ENCODE measurements around the gene COL5A1.
"Not testable (repeated sequence)": the region's sequence is repeated elsewhere in the genome, so short reads cannot be mapped to it uniquely, and the experiment has no call there.

Gene COL5A1

DNA sequence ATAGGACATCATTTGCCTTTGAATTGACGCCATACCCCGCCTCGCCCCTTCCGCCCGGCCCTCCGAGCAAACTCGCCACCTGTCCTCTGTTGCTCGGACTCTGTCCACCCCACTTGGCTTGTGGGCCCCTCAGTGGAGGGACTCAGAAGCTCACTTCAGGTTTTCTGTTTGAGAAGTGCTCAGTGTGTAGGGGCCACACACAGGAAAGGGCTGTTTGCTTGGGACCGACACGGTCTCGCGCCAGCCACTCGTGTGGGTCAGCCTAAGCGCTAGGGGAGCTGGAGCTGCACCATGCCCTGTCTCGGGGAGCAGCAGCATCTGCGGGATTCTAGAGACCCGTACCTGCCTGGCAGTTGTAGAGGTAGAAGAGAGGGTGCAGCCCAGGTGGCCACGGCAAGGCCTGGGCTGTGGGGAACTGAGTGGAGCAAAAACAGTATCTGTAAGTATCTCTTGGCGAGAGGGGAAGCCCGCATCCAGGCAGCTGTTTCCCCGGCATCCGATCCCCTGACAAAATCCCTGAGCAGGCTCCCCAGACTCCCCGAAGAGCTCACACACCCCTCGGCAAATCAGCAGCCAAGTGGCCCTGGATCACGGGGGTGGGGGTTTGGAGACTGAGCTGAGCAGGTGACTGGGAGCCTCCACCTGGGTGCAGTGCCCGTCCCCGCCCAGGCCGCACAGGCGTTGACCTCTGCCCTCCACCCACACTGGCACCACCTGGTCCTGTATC is 52.2 kb downstream of the COL5A1 start:
- no peak for DNase-seq

DNA sequence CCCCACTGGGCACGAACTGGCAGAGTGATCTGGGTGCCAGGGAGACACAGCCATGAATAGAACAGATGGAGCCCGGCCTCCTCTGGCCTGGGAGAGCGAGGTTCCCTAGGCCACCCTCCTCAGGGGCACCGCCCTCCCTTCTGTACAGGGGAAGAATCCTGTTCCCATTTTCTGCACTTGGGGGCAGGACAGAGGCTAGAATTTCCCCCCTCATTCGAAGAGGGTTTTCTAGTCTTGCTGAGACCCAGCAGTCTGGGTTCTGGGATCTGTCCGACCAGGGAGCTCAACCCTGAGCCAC is 52.7 kb downstream of the COL5A1 start:
- no peak for DNase-seq

DNA sequence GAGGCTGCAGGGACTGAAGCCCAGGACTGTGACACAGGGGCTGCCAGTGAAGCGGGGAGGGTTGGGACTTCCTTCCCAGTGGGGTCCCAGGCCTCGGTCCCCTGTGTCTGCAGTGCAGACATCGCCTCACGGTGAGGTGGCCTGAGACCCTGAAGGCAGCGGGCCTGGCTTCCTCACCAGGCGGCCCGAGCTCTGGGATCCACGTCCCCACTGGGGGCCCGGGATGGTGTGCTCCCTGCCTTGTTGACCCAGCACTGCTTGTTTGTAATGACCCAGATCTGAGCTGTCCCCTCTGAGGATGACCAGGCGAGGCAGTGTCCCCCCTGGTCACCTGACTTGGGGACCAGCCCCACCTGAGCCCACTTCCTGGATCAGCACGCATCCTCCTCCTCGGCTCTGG is 53.1 kb downstream of the COL5A1 start:
- DNase-seq, result no peak

DNA sequence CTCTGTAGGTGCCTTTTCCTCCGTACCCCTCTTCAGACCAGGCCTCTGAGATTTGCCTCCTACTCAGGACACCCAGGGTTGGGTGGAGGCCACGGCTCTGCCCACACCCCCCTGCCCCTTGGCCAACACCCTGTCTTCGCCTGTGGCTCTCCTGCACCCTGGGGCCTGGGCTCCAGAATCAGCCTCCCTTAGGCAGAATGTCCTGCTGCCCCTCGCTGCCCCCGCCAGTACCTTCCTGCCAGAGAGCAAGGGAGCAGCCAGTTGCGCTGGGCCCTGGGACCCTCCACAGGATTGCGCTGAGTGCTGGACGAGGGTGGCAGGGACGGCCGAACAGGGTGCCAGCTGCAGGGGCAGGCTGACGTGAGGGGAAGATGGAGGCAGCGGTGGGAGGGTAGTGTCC is 53.5 kb downstream of the COL5A1 start:
- no peak for DNase-seq

DNA sequence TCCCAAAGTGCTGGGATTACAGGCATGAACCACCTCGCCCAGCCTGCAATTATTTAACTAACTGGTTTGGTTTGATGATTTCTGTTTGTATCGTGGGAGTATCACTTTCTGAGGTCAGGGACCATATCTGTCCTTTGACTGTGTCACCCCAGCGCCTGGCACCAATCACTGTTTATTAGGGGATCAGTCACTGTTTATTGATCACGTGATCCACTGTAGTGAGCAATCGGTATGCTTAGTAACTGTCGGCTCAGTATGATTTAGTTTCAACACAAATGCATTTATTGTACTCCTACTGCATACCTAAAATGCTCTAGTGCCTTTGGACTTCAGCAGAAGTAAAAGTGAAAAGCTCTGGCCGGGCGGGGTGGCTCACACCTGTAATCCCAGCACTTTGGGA is 54.8 kb downstream of the COL5A1 start:
- no peak for DNase-seq

DNA sequence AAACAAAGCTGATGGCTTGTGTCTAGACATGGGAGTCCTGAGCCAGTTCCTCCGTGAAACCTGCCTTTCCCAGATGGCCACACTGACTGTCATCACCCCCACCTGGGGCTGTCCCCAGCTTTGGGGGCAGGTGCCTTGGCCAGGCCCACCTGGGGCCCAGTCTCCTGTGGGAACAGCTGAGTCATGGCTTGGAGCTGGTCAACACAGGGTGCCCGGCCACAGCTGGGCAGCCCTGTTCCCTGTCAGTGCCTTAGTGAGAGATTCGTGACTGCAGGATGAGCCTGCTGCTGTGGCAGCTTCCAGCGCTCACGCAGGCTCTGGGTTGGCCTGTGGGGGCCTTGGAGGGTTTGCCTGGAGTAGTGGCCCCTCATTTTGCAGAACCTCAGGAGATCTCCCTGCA is 56.5 kb downstream of the COL5A1 start:
- no peak for DNase-seq

DNA sequence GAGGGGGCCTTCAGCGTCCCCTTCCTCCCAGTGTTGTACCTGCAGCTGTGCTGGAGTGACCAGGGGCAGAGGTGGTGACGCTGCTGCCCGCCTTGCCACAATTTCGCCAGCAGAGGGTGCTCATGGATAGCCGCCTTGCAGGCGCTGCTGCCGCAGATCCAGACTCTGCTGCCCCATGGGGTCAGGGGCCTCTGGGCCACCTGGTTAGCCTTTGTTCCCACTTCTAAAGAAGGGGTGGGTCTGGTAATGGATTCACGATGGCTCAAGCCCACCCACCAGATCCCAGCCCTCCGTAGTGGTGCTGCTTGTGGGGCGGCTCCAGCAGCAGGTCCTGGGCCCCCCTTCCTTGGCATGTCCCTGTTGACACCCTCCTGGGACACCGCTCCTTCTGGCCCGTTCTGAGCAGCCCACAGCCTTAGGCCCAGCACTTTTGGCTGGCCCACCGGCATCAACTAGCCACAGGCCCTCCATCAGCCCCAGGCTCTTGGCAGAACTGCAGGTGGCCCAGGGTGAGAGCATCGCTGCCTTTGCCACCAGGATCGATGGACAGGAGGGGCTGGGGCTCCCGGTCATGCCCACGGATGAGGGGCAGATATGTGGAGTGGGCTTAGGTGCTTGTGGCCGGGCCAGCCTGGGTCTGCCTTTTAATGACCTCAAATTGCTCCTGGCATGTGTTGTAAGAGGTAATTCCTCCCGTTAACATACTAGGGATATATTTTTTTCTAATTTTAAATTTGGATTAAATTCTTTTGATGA is 57.2 kb downstream of the COL5A1 start:
- DNase-seq, result peak; percentile 16

DNA sequence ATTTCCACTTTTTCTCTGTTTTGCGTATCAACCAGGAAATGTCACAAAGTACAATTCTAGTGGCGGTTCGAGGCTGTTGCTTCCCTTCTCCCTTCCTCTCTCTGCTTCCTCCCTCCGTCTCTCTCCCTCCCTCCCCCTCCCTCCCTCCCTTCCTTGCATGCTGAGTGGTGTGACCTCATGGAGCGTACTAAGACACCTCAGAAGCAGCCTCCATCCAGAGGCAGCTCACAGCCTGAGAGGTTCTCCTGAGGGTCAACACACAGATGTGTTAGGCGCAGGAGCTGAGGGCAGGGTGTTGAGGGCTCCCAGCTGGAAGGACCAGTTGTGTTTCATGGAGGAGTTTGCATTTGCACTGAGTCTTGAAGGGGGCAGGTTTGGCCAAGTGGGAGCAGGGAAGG is 57.7 kb downstream of the COL5A1 start:
- DNase-seq, result no peak

DNA sequence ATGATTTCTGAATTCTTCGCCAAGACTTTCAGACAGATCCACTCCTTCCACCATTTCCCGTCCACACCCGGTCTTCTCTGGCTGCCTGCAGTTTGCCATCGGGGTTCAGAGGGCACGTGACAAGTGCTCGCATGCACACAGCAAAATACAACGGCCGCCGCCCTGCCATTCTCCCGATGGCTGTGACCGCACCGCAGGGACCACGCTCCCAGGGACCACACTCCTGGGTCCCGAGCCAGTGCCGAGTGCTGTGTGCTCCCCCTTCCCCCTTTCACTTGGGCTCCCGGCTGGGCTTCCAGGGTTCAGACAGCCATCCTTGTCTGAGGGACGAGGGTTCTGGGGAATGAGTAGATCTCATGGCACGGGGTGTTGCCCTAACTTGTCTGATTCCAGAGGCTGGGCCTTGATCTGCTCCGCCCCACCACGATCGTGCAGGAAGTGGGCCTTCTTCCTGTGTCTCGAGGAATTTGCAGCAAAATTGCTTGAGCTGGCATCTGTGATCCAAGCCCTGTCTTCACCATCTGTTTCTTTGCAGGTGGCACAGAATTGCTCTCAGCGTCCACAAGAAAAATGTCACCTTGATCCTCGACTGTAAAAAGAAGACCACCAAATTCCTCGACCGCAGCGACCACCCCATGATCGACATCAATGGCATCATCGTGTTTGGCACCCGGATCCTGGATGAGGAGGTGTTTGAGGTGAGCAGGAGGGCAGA is 59.2 kb downstream of the COL5A1 start:
- no peak for DNase-seq

DNA sequence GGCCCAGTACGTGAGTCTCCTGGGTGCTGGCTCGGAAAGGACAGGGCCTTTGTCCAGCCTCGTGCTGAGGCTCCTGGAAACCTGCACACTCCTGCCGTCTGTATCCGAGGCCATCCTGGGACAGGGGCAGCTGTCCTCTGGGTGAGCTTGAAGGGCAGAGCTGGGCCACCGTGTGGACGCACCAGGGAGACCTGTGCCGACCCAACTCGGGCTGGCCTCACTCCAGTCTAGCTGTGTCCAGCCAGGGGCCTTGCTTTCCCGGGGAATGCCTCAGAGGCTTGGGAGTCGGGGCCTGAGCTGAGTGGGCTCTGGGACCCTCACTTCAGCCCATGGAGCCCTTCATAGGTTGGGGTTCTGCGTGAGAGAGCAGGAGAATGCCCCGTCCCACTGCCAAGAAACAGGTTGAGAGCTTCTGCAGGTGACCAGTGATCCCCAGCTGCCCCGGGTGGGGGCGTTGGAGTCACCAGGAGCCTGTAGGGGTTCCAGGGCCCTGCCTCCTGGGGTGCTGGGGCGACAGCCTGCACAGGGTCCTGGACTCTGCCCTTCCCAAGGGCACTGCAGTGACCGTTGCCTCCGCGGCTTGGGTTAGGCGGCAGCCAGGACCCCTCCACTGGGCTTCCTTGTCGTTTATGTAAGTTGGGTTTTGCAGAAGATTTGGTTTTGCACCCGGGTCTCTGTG is 60.1 kb downstream of the COL5A1 start:
- DNase-seq, result no peak

DNA sequence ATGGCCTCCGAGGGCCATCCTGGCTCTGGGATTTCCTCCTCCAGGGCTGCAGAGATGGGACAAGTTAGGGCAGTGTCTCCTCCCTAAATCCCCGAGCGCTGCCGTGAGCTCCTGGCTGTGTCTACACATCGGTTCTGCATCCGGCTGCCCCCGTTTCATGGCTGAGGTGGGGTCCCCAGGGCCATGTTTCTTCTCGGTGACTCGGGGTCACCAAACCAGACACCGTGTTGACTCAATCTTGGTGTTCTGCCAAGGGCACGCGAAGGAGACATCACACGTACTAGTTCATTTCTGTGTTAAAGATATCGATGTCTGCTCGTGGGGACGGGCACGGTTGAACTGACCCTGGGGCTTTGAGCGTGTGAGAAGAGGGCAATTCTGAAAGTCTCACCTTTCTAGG is 60.7 kb downstream of the COL5A1 start:
- DNase-seq, result no peak

DNA sequence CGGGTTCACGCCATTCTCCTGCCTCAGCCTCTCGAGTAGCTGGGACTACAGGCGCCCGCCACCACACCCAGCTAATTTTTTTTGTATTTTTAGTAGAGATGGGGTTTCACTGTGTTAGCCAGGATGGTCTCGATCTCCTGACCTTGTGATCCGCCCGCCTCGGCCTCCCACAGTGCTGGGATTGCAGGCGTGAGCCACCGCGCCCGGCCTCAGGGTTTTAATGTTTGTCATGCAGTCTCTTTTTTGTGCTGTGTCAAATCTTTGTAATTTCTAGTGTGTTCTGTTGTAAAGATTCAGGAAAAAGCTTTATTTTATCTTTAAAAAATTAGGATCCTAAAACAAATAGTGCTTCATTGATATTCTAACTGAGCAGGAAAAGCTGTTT is 62.1 kb downstream of the COL5A1 start:
- not testable (repeated sequence) for DNase-seq

DNA sequence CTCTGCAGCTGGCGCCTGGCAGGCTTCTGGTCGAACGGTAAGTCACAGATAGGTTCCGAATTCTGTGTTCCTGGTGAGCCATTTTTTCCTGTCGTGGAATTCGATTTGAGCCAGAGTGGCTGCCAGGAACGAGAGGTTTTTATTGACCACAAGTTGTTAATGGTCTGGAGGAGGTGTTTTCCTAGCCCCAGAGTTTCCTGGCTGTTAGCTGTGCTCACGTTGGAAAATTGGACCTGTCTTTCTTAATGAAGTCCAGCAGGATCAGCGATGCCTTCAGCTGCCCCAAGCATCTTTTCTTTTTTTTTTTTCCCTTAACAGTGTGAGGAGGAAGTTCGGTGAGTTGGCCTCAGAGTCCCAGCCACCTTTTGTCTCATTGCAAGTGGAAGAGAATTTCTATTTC is 62.9 kb downstream of the COL5A1 start:
- DNase-seq, result no peak

DNA sequence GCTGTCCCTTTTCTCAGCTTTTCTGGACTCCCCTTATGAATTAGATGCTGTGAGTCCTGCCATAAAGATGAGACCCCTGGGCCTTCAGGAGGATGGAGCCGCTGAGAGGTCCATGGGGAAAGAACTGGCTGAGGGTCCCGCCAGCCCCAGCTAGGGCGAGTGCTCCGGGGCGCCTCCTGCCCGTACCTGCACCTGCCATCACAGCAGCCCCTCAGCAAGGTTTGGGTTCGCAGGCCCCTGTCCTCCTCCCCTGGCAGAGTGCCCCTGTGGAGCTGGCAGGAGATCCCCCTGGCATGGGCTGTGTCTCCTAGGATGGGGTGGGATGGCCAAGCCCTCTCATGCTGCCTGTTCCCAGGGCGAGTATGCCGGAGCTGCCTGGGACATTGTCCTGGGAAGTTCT is 64.2 kb downstream of the COL5A1 start:
- no peak for DNase-seq

DNA sequence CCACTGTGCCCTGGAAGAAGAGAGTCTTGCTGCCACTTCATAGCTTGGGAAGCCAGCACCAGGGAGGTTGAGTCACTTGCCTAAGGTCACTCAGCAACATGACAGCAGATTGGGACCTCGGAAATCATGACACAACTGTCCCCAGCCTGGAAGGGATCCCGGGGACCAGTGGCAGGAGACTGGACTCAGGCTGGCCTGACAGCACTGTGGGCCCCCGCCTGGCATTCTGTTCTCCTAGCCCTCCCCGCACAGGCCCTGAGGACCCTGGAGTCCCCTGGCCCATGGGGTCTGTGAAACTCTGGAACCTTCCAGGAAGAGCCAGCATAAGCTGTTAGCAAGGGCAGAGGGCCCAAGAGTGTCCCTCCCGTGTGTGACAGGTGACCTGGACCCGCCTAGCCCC is 64.9 kb downstream of the COL5A1 start:
- no peak for DNase-seq

DNA sequence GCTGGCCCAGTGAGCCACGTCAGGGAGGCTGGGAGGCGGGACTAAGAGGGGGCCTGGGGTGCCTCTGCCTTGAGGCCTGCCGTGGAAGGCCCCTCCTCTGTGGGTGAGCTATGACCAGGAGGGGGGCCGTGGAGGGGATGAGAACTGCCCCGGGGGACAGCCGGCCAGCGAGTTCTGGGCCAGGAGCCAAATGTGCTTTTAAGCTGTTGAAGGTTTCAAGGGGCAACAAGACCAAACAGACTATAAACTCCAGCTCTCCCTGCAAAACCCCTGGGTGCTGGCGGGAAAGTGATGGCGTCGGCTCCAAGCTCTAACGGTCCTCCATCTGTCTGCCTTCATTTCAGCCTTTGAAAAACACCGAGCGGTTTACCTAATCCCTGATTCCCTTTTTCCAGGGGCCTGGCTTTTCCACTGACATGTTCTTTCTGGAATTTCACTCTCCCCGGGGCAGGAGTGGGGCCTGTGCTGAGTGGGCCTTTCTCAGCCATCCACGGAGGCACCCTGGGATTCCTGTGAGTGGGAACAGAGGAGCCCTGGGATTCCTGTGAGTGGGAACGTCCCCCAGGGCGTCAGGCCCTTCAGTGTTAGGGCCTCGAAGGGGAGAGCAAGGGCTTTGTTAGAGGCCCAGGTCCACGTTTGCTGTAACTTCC is 65.6 kb downstream of the COL5A1 start:
- DNase-seq, result peak; percentile 5

DNA sequence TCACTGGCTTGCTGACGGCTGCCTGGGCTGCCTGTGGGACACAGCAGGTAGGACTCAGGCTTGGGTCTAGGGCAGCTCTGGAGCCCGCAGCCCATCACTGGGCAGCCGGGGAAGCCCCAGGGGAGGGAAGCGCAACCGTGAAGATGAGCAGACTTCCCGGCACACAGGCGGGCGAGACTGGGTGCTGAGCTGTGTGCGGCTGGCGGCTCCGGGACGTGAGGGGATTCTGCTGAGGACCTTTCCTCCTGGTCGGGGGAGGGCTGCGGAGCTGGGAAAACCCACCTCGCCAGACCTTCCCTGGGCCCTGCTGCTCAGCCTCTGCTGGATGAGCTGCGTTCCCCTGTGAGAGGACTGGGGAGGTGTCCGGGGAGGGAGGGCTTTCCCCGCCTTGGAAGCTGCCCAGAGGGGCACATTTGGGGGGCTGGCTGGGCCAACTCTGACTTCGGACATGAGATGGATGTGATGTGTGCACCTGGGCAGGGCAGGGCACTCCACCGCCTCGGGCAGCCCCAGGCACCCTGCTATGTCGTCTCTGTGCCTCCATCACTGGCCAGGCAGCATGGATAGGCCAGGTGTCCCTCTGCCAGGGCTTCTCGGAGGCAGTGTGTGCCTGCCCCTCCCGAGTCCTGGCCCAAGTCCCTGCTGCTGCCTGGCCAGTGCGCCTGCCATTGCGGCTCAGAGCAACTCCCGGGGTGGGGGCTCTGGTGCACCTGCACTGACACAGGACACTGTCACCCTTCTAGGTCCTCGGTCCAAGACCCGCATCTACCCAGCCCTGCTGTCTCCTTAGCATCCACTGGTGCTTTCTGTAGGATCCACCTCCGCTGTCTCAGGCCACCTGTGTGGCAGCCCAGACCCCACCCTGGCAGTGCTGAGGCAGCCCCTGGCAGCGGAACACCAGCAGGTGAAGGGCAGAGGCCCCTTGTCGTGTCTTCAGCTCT is 66.4 kb downstream of the COL5A1 start:
- no peak for DNase-seq

DNA sequence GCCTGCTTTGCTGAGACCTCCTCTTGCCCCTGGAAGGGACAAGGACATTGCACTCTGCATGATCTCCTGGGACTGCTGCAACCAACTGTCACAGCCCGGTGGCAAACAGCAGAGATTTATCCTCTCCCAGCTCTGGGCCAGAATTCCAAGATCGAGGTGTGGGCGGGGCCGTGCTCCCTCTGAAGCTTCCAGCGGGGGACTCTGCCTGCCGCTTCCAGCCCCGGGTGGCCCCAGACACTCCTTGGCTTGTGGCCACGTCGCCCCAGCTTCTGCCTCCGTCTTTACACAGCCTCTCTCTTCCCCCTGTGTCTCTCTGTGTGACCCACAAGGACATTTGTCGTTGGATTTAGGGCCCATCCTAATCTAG is 67.1 kb downstream of the COL5A1 start:
- DNase-seq, result no peak

DNA sequence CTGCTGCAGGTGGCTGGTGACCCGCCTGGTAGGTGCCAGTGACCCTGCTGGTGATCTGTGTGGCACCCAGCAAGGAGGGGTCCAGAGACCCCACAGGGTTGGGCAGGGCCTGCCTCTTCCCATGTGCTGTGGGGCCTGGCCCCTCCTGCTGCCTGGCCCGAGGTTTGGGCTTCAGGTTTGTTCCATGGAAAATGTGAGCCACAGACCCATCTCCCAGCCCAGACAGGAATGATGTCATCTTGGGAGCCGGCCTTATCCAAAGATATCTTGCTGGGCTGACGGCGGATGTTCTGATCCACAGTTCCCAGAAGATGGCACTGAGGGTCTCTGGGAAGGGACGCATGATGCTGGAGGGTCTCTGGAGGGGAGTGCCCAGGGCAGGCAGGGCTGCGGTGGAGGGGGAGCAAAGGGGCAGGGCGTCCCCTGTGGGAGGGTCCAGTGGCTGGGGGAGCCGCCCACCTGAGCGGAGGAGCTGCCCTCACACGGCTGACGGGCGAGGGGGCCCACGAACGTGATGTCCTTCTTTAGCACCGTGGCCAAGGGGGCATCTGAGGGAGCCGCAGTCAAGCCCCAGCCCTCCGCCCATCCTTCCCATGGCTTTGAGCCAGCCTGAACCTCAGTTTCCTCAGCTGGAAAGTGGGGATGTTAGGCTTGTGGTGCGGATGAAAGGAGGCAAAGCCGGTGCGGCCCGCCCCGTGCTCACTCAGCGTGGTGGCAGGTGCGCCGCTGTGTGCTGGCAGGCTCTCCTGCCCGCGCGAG is 68.1 kb downstream of the COL5A1 start:
- DNase-seq, result no peak

DNA sequence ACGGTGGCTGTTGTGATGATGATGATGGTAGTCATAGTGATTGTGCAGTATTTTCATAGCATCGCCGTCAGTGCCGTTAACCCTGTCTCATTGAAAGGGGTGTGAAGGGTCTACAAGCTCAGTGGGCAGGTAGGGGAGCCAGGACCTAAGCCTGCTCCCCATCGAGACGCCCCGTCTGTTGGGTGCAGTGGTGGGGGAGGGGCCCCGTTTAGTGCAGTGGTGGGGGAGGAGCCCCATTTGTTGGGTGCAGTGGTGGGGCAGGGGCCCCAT is 68.6 kb downstream of the COL5A1 start:
- no peak for DNase-seq

DNA sequence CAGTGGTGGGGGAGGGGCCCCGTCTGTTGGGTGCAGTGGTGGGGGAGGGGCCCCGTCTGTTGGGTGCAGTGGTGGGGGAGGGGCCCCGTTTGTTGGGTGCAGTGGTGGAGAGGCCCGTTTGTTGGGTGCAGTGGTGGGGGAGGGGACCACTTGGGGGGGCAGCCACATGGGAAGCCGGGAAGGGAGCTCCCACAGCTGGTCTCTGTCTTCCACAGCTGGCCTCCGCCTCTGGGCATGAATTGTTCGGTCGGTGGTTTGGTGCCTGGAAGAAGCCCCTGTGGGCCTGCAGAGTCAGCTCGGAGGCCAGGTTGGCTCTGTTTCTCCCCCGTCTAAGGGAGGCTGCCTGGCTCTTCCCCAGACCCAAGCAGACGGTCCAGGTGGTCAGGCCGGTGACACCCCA is 69.3 kb downstream of the COL5A1 start:
- DNase-seq, result no peak

DNA sequence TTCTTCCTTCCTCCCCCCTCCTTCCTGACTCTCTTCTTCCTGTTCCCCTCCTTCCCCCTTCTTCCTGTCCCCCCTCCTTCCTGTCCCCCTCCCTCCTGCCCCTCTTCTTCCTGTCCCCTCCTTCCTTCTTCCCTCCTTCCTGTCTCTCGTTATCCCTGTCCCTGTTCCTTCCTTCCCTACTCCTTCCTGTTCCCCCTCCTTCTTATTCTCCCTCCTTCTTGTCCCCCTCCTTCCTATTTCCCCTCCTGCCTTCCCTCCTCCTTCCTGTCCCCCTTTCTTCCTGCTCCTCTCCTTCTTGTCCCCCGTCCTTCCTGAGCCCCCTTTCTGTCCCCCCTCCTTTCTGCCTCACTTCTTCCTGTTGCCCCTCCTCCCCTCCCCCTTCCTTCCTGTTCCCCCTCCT is 70.6 kb downstream of the COL5A1 start:
- no peak for DNase-seq

All from NCI-H748 treated with DMSO at 0.1 percent for 48 hours (cell line).